ENCODE data around the gene RARRES2. TPM values are rescaled to one million over a fixed set of nuclear protein-coding genes. Genes with fewer than 3 reads are reported as not detected.
A peak's percentile ranks its signal among the peaks of the same experiment; 100 is the strongest.

Gene RARRES2
- total and polyA plus RNA-seq, 2 of the 13 experiments (the other 11 are each of a cell fraction or from before 2014, with no cell fraction given) = 134 to 172 TPM

GRCh38 chr7:150383710-150384397 lies 42.4 kb upstream of the RARRES2 start (continued):
- peak; percentile 82; the same call in 1 of the 2 replicates for TF ChIP-seq ARID4A (CRISPR knock-in tag; IDR thresholded peaks at IDR 0.05; ENCODE audit: borderline replicate concordance)
- TF ChIP-seq SP140L (CRISPR knock-in tag; IDR thresholded peaks at IDR 0.05; ENCODE audit: borderline replicate concordance) = no peak
- no peak for TF ChIP-seq RAD51 (IDR thresholded peaks at IDR 0.05; ENCODE audit: borderline replicate concordance)
- no peak for TF ChIP-seq CERS6 (CRISPR knock-in tag; IDR thresholded peaks at IDR 0.05)
- no peak for TF ChIP-seq RORA (CRISPR knock-in tag; IDR thresholded peaks at IDR 0.05)
- TF ChIP-seq, protein P1, sequence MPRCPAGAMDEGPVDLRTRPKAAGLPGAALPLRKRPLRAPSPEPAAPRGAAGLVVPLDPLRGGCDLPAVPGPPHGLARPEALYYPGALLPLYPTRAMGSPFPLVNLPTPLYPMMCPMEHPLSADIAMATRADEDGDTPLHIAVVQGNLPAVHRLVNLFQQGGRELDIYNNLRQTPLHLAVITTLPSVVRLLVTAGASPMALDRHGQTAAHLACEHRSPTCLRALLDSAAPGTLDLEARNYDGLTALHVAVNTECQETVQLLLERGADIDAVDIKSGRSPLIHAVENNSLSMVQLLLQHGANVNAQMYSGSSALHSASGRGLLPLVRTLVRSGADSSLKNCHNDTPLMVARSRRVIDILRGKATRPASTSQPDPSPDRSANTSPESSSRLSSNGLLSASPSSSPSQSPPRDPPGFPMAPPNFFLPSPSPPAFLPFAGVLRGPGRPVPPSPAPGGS (CRISPR knock-in tag; IDR thresholded peaks at IDR 0.05) = no peak
- TF ChIP-seq, protein P2, sequence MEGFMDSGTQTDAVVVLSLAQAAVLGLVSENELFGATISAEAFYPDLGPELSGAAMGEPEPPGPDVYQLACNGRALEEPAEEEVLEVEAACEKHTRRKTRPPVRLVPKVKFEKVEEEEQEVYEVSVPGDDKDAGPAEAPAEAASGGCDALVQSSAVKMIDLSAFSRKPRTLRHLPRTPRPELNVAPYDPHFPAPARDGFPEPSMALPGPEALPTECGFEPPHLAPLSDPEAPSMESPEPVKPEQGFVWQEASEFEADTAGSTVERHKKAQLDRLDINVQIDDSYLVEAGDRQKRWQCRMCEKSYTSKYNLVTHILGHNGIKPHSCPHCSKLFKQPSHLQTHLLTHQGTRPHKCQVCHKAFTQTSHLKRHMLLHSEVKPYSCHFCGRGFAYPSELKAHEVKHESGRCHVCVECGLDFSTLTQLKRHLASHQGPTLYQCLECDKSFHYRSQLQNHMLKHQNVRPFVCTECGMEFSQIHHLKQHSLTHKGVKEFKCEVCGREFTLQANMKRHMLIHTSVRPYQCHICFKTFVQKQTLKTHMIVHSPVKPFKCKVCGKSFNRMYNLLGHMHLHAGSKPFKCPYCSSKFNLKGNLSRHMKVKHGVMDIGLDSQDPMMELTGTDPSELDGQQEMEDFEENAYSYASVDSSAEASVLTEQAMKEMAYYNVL (CRISPR knock-in tag; IDR thresholded peaks at IDR 0.05; ENCODE audit: borderline replicate concordance) = no peak
- TF ChIP-seq, protein P3, sequence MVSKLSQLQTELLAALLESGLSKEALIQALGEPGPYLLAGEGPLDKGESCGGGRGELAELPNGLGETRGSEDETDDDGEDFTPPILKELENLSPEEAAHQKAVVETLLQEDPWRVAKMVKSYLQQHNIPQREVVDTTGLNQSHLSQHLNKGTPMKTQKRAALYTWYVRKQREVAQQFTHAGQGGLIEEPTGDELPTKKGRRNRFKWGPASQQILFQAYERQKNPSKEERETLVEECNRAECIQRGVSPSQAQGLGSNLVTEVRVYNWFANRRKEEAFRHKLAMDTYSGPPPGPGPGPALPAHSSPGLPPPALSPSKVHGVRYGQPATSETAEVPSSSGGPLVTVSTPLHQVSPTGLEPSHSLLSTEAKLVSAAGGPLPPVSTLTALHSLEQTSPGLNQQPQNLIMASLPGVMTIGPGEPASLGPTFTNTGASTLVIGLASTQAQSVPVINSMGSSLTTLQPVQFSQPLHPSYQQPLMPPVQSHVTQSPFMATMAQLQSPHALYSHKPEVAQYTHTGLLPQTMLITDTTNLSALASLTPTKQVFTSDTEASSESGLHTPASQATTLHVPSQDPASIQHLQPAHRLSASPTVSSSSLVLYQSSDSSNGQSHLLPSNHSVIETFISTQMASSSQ (IDR thresholded peaks at IDR 0.05; ENCODE audit: low read depth) = no peak
- TF ChIP-seq, protein P3 (CRISPR knock-in tag; IDR thresholded peaks at IDR 0.05; ENCODE audit: borderline replicate concordance) = peak; percentile 58; the same call in 1 of the 2 replicates
- TF ChIP-seq DNMT3B (CRISPR knock-in tag; conservative IDR thresholded peaks at IDR 0.05) = no peak; the same call in 1 of the 2 replicates
- TF ChIP-seq KDM6A (CRISPR knock-in tag; IDR thresholded peaks at IDR 0.05; ENCODE audit: low read depth) = peak; percentile 59
- TF ChIP-seq SNRNP70 (IDR thresholded peaks at IDR 0.05; ENCODE audit: low read depth, low read length) = no peak
- peak; percentile 63 for TF ChIP-seq NR2C2 (CRISPR knock-in tag; IDR thresholded peaks at IDR 0.05; ENCODE audit: borderline replicate concordance)
- TF ChIP-seq KLF6 (CRISPR knock-in tag; IDR thresholded peaks at IDR 0.05) = no peak
- TF ChIP-seq IRF1 (CRISPR knock-in tag; IDR thresholded peaks at IDR 0.05; ENCODE audit: low read depth) = no peak

Data from HepG2 (cell line).